NCI-H510A treated with DMSO at 0.1 percent for 48 hours (cell line): ENCODE measurements around the gene NUP98.
"Not testable (repeated sequence)": the region's sequence is repeated elsewhere in the genome, so short reads cannot be mapped to it uniquely, and the experiment has no call there.

Source experiments
- DNase-seq: peaks from one replicate; lab custom pipeline; 2025; lab: John Stamatoyannopoulos, UW

NUP98 gene

GRCh38 chr11:3799143-3799542 lies 1.8 kb upstream of the NUP98 start:
- DNase-seq, result no peak

DNA sequence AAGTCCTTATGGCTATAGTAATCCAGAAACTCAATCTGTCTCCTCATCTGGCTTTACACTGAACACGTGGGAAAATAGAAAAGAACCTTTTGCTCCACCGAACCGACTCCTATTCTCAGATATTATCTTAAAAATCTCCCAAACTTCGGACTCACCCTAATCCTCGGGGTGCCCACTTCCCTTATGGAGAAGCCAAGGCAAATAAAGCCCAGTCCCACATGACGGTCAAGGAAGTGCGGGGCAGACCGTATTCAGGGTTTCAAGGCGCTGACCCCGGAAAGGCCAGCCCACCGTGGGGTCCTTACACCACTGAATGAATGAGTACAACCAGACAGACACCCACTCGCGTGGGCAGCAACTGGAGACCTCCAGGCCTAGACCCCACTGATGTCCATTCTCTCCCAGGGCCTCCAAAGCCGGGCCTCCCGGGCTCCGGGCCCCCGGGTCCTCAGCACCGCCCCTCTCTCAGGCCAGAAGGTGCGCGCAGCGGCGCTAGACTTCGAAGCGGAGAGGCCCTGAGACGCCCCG lies 489 bp downstream of the NUP98 start:
- peak; percentile 52 for DNase-seq

DNA sequence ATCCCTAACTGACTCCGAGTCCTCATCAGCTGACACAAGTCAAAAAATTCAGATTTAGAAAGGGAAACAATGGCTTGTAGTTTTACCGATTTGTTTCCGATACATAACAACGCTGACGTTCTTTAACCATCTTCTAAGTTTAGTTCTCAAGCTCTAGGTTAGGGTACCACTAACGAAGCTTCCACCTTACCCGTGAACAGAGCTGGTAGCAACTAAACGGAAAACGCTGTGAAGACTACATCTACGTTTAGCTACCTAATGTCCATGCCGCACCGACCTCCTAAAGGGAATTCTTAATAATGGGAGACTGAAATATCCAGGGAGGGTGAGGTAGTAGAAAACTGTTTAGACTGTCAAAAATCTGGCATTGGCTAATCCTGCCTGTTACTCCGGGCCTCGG lies 1.0 kb downstream of the NUP98 start:
- DNase-seq, result no peak

- no peak for DNase-seq
Measured at GRCh38 chr11:3796002-3796311, 1.4 kb downstream of the NUP98 start.

GRCh38 chr11:3795131-3796001 lies 2.0 kb downstream of the NUP98 start:
- DNase-seq, result no peak

GRCh38 chr11:3794387-3794786 lies 3.0 kb downstream of the NUP98 start:
- not testable (repeated sequence) for DNase-seq

GRCh38 chr11:3786781-3787428 lies 10.4 kb downstream of the NUP98 start:
- no peak for DNase-seq

DNA sequence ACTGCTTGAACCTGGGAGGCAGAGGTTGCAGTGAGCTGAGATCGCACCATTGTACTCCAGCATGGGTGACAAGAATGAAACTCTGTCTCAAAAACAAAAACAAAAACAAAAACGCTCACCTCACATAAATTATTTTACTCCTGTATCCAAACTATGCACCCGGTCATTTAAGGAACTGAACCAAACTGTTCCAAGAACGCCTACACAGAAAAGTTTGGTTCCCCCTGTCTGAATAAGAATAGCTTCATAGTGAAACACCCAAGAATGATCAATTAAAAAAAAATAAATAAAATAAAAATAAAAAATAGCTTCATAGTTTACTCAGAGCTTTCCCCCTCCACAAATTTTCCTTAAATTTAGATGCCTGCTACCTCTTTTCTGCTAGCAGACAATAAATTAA lies 13.7 kb downstream of the NUP98 start:
- DNase-seq, result no peak

DNA sequence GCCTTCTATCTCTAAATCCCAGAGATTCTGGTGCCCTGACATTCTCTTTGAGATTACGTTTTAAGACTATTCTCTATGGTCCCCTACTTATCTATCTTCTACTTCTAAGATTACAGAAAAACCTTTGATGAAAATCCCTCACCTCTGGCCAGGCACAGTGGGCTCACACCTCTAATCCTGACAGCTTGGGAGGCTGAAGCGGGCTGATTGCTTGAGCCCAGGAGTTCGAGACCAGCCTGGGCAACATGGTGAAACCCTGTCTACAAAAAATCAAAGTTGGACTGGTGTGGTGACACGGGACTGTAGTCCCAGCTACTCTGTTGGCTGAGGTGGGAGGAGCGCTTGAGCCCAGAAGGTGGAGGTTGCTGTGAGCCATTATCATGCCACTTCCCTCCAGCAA lies 14.4 kb downstream of the NUP98 start:
- no peak for DNase-seq

GRCh38 chr11:3781423-3781822 lies 15.9 kb downstream of the NUP98 start:
- no peak for DNase-seq

GRCh38 chr11:3775736-3776406 lies 21.5 kb downstream of the NUP98 start:
- DNase-seq, result no peak

DNA sequence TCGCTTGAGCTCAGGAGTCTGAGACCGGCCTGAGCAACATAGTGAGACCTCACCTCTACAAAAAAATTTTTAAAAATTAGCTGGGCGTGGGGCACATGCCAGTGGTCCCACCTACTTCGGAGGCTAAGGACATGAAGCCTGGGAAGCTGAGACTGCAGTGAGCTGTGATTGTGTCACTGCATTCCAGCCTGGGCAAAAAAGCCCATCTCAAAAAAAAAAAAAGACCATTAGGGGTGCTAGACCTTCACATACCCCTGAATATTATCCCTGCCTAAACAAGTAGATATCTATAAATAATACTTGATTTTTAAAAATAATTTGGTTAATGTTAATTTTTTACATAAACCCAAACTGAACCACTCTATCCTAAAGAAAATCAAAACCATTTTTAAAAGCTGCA lies 24.2 kb downstream of the NUP98 start:
- no peak for DNase-seq

DNA sequence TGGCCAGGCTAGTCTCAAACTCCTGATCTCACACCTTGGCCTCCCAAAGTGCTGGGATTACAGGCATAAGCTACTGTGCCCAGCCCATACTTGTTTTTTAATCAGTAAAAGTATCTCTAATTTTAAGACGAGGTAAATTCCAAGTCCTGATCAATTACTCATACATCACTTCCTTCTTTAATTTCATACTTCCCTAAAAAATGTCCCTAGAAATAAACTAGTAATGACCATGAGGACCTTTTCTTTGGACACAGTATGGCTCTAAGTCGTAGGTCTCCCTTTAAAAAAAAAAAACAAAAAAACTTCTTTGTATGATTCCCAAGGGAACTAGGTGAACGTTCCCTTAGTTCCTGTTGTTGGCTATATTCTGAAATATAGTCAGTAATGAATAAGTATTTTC lies 29.8 kb downstream of the NUP98 start:
- no peak for DNase-seq

DNA sequence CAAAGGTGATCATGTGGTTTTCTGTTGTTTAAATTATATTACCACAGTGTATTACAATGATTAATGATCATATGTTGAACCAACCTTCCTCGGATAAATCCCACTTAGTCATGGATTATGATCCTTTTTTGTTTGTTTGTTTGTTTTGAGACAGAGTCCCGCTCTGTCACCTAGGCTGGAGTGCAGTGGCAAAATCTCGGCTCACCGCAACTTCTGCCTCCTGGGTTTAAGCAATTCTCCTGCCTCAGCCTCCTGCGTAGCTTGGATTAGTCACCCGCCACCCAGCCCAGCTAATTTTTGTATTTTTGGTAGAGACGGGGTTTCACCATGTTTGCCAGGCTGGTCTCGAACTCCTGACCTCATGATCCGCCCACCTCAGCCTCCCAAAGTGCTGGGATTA lies 30.5 kb downstream of the NUP98 start:
- not testable (repeated sequence) for DNase-seq

GRCh38 chr11:3764266-3764665 lies 33.1 kb downstream of the NUP98 start:
- no peak for DNase-seq

- no peak for DNase-seq
Measured at GRCh38 chr11:3755151-3755550, 42.2 kb downstream of the NUP98 start.

GRCh38 chr11:3753110-3753509 lies 44.2 kb downstream of the NUP98 start:
- DNase-seq, result no peak

DNA sequence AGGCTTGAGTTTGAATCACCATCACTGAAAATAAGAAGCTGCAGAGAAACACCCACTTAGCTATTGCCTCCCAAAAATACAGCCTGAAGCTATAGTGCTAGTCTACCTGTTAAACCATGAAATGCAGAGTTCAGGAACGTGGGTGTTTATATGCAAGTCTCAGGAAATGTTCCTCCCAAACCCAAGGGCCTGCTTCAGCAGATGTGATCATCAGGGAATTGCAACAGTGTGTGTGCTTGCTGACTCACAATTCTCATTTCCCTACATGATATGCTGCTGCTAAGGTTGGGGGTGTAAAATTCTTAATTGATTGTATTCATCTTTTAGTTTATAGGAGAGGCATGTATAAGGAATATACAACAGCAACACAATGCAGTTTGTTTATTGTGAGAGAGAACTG lies 49.6 kb downstream of the NUP98 start:
- DNase-seq, result no peak

DNA sequence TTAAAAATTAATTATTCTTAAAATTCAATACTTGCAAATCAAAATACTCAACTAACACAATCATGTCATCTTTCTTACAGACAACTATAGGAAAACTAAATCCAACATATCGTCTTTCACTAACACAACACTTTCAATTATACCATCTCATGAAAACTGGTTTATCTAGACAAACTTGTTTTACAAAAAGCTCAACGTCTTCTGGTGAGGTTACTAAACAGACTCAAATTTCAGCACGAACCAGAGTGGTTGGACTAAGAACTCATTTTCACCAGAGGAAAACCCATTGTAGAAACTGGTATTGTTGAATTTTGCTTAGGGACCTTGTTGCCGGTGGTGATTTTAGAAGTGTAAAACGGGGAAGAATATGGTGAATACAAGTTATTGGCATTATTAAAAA lies 52.2 kb downstream of the NUP98 start:
- peak; percentile 77 for DNase-seq

DNA sequence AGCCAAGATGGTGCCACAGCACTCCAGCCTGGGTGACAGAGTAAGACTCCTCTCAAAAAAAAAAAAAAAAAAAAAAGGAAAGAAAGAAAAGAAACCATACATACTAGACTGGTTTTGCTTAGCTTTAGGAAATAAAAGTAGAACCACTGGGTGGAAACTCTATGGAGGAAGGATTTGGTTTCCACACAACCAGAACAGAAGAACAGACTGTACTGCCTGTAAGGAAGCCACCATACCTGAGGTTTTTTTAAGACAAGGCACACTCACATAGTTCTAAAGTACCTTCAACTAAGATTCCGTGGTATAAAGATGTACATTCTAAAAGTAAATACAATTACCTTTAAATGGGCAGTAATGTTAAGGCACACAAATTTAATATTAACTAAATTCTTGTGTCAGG lies 58.6 kb downstream of the NUP98 start:
- no peak for DNase-seq

- DNase-seq, result no peak
Measured at GRCh38 chr11:3738241-3738640, 59.1 kb downstream of the NUP98 start.

GRCh38 chr11:3737386-3737933 lies 59.9 kb downstream of the NUP98 start:
- DNase-seq, result peak; percentile 19

GRCh38 chr11:3736816-3737215 lies 60.5 kb downstream of the NUP98 start:
- no peak for DNase-seq
